T-helper 2 cell treated with Interferon-gamma antibody and Interleukin-4, amounts not matched to agents 5 μg/mL and 100 μg/mL, for 36 hours (primary cell): ENCODE measurements around the gene RYR3.

ENCODE experiments used
- DNase-seq: peaks from one replicate; pipeline ENCODE4 v3.0.0; 2021; ENCODE audit warnings: low spot score
- H3K27ac Mint-ChIP-seq: one replicate; pipeline ENCODE4 v1.8.0; 2021; ENCODE audit warnings: mild to moderate bottlenecking, mixed read lengths
- H3K27me3 Mint-ChIP-seq: one replicate; pipeline ENCODE4 v1.8.0; 2021; ENCODE audit warnings: low read depth, mixed read lengths
- H3K36me3 Mint-ChIP-seq: one replicate; pipeline ENCODE4 v1.8.0; 2021; ENCODE audit warnings: low read depth, mixed read lengths
- H3K4me1 Mint-ChIP-seq: one replicate; pipeline ENCODE4 v1.8.0; 2021; ENCODE audit warnings: low read depth, mixed read lengths
- H3K4me3 Mint-ChIP-seq: one replicate; pipeline ENCODE4 v1.8.0; 2022; ENCODE audit warnings: mild to moderate bottlenecking, moderate library complexity, mixed read lengths
- H3K9me3 Mint-ChIP-seq: one replicate; pipeline ENCODE4 v1.8.0; 2021; ENCODE audit warnings: mixed read lengths

The RYR3 gene

DNA sequence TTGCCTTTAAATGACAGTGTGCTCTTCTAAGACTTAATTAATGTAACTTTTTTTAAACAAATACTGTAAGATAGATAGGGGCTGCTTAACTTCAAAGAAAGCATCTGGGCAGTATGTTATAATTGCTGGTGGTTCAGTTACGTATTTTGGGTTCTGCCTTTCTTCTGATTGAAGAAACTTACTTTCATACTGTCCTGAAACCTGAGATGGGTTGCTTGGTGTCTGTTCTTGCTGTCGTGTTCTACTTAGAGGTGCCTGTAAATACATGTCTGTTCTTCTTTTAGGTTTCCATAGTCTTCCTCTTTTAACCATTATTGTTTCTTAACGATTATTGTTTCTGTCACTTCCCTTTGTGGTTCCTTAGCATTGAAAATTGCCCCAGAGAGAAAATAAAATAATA is 359.8 kb downstream of the RYR3 start:
- Mint-ChIP-seq H3K27ac (no peak overlapping the region), H3K27me3 (peaks cover 7% of the 10 kb centered on the region), H3K4me1 (no peaks in the 10 kb centered on the region), H3K9me3 (no peaks in the 10 kb centered on the region), H3K36me3 (no peaks in the 10 kb centered on the region), H3K4me3 (no peak overlapping the region)
- DNase-seq, result no peak

DNA sequence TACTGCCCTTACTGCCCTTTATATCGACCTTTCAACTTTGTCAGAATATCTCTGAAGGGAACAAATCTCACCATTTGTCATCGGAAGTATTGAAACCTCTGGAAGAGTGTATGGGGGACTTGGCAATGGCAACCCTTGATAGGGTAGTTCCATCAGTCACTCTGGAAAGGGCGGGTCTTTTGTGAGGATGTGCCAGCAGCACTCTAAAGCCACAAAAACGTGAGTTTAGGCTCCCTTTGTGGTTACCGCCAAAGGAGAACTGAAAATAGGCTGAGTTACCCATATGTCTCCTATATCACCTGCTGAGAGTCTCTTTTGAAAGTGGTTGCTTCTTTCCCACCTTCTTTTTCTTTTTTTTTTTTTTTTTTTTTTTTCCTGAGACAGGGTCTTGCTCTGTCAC is 360.7 kb downstream of the RYR3 start:
- H3K4me3 Mint-ChIP-seq, result no peak overlapping the region
- no peaks in the 10 kb centered on the region for H3K36me3 Mint-ChIP-seq
- DNase-seq, result no peak
- no peak overlapping the region for H3K27ac Mint-ChIP-seq
- H3K9me3 Mint-ChIP-seq, result no peaks in the 10 kb centered on the region
- peaks cover 7% of the 10 kb centered on the region for H3K27me3 Mint-ChIP-seq
- H3K4me1 Mint-ChIP-seq, result no peaks in the 10 kb centered on the region

DNA sequence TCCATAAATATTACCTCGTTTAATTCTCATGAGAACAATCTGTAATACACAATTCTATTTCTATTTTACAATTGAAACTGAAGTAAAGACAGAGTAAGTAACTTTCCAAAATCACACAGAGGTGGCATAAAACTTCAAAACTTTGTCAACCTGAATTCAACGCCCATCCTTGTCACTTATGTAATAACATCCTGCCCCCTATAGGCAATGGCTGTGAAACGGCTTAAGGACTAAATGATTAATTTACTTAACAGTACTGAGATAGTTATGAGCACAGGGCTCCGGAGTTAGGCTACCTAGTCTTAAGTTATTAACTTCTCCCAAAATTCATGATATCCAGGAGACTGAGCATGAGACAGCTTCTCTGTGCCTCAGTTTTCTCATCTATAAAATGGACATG is 364.5 kb downstream of the RYR3 start:
- H3K27ac Mint-ChIP-seq, result no peak overlapping the region
- no peaks in the 10 kb centered on the region for H3K36me3 Mint-ChIP-seq
- H3K4me1 Mint-ChIP-seq, result no peaks in the 10 kb centered on the region
- H3K4me3 Mint-ChIP-seq, result no peak overlapping the region
- DNase-seq, result no peak
- H3K9me3 Mint-ChIP-seq, result no peaks in the 10 kb centered on the region
- peaks cover 5% of the 10 kb centered on the region for H3K27me3 Mint-ChIP-seq

DNA sequence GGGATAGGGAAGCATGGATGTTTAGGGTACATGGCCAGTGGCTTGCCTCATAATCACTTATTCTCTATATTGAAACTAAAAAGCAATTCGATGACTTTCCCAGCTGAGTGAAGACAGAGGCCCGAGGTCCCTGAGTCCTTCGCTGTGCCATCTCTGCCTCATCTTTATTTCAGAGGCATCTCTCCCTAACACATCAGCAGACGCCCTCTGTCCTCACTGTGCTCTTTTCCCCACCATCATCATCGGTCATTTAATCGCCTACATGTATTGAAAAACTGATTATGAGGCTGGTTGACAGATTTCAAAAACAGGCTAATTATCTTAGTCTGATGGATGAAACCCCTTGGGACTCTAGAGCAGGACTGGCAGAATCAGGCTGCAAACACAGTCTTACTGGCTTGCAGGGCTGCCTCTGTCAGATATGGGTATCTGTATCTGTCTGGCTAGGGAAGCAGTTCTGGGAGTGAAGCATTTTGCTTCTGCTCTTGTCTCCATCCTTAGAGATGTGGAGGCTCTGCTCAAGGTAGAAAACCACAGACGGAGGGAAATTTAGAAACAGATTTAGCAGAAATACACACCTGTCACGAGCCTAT is 366.6 kb downstream of the RYR3 start:
- Mint-ChIP-seq H3K27me3 (no peaks in the 10 kb centered on the region), H3K9me3 (no peaks in the 10 kb centered on the region), H3K4me3 (no peak overlapping the region), H3K36me3 (no peaks in the 10 kb centered on the region), H3K4me1 (no peaks in the 10 kb centered on the region), H3K27ac (no peak overlapping the region)
- no peak for DNase-seq

DNA sequence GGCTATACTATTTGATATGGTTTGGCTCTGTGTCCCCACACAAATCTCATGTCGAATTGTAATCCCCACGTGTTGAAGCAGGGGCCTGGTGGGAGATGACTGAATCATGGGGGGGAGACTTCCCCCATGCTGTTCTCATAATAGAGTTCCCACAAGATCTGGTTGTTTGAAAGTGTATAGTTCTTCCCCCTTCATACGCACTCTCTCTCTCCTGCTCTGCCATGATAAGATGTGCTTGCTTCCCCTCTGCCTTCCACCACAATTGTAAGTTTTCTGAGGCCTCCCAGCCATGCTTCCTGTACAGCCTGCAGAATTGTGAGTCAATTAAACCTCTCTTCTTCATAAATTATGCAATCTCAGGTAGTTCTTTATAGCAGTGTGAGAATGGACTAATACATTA is 367.4 kb downstream of the RYR3 start:
- Mint-ChIP-seq H3K36me3 (no peaks in the 10 kb centered on the region), H3K4me3 (no peak overlapping the region), H3K27me3 (no peaks in the 10 kb centered on the region)

DNA sequence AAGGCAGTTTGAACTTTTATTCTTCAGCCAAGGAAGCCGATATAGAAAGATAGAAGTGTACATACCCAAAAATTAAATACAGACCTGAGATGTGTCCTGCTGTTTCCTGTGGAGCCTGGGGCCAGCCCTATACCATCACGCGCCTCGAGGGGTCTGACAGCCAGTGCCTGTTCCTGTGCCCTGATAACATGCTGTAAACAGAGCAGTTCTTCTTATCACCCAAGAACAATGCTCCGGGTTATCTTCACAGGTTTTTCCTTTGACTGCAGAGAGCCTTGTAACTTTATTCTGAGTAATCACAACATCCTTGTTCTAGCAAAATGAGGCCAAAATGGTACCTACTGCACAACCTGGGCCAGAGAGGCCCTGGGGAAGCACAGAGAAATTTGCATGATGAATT is 367.8 kb downstream of the RYR3 start:
- Mint-ChIP-seq H3K27ac (no peak overlapping the region), H3K9me3 (no peaks in the 10 kb centered on the region), H3K4me1 (no peaks in the 10 kb centered on the region), H3K36me3 (no peaks in the 10 kb centered on the region), H3K27me3 (no peaks in the 10 kb centered on the region), H3K4me3 (no peak overlapping the region)
- DNase-seq, result no peak

More for the DNA sequence above, 367.4 kb downstream of the RYR3 start:
- Mint-ChIP-seq H3K4me1 (no peaks in the 10 kb centered on the region), H3K27ac (no peak overlapping the region), H3K9me3 (no peaks in the 10 kb centered on the region)
- no peak for DNase-seq

DNA sequence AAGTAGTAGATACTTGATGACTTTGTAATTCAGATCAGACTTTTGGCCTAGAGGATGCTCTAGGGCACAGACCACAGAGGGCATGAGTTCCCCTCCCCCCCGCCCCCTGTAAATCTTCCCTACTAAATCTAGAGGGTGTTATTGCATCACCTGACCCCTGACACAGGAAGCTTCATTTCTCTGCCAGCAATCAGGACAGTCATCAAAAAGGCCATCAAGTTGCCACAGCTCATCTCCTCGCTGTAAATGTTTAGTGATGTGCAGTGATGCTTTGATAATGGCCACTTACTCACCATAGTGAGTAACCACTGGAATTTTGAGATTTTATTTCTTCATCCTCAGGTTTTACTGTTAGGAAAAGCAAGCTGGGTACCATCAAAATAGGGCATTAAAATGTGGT is 368.3 kb downstream of the RYR3 start:
- Mint-ChIP-seq H3K36me3 (no peaks in the 10 kb centered on the region), H3K4me1 (no peaks in the 10 kb centered on the region), H3K9me3 (no peaks in the 10 kb centered on the region), H3K27ac (no peak overlapping the region), H3K4me3 (no peak overlapping the region), H3K27me3 (no peaks in the 10 kb centered on the region)
- no peak for DNase-seq

DNA sequence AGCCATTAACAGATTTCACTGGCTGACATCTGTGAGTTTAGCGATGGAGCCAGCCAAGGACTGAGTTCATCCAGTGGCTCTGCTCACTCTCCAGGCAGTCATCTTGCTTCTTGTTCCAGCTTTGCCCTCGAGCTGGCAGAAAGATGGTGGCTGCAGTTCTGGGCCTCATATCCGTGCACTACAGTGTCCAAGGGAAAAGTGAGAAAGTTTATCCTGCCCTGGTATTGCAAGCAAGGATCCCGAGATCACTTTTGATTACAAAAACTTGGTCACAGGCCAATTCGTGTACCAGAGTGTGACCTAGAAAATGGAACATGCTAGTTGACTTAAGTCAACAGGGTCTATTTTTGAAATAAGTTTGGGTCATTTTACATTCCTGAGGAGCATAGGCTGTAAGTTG is 369.6 kb downstream of the RYR3 start:
- no peaks in the 10 kb centered on the region for H3K36me3 Mint-ChIP-seq
- DNase-seq, result no peak
- H3K27me3 Mint-ChIP-seq, result no peaks in the 10 kb centered on the region
- no peak overlapping the region for H3K27ac Mint-ChIP-seq
- H3K9me3 Mint-ChIP-seq, result no peaks in the 10 kb centered on the region
- H3K4me1 Mint-ChIP-seq, result no peaks in the 10 kb centered on the region
- no peak overlapping the region for H3K4me3 Mint-ChIP-seq

DNA sequence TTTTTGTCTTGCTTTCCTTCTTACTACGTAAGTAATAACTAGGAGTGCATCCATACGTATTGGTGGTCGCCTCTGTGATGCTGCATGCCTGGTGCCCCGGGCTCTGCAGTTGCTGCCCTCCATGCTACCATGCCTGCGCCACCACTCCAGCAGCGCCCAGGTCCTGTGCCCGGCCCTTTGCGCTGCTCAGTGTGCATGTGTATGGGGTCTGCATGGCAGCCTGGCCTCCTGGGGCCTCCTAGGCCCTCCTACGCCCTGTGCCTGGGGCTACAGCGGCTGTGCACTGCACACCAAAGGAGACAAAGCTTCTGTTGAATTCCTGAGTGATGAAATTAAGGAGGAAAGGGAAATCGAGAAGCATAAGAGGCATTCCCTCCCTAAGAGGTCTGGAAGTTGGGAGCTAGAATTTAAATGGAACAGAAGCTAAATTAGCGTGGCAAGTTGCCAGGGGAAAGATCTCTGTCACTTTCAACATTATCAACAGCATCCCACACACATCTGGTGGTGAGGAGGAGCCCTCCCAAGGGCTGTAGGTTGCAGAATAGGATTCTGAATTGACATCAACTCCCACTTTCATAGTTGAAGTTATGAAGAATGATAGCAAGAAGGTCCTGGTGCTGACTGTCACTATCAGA is 382.5 kb downstream of the RYR3 start:
- Mint-ChIP-seq H3K9me3 (no peaks in the 10 kb centered on the region), H3K36me3 (no peaks in the 10 kb centered on the region), H3K27me3 (peaks cover 3% of the 10 kb centered on the region), H3K4me1 (no peaks in the 10 kb centered on the region), H3K4me3 (no peak overlapping the region), H3K27ac (no peak overlapping the region)
- DNase-seq, result no peak

DNA sequence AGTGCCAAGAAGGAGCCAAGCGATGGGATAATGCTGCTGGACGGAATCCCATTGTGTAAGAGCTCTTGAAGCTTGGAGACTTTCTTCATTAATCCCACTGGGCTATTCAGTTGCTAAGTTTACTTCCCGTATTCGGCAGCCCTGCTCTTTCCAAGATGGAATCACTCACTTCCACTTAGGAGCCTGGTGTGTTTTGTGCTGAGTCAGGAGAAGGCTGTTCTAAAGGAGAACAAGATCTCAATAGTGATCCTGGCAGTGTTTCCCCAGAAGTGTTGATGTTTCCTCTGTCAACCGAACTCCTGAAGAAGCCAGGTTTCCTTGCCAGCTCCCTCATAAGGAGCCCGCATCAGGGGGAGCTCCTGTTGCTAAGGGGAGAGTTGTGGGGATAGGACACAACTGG is 387.4 kb downstream of the RYR3 start:
- H3K27ac Mint-ChIP-seq, result no peak overlapping the region
- DNase-seq, result no peak
- no peak overlapping the region for H3K4me3 Mint-ChIP-seq
- no peaks in the 10 kb centered on the region for H3K36me3 Mint-ChIP-seq
- H3K9me3 Mint-ChIP-seq, result no peaks in the 10 kb centered on the region
- peaks cover 3% of the 10 kb centered on the region for H3K27me3 Mint-ChIP-seq
- no peaks in the 10 kb centered on the region for H3K4me1 Mint-ChIP-seq

DNA sequence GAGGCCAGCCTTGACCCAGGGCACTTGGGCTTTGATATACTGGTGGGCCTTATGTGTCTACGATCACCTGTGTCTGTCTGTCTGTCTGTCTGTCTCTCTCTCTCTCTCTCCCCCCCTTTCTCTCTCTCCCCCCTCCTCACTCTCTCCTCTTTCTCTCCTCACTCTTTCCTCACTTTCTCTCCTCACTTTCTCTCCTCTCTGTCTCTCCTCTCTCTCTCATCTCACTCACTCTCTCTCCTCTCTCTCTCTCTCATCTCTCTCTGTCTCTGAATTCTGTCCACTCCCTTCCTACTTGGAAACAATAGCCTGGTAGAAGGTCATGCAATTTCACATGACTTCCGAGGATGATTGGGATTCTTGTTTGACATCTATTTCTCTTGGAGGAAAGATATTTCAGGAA is 388.4 kb downstream of the RYR3 start:
- H3K4me1 Mint-ChIP-seq, result no peaks in the 10 kb centered on the region
- no peaks in the 10 kb centered on the region for H3K27me3 Mint-ChIP-seq
- no peak for DNase-seq
- H3K9me3 Mint-ChIP-seq, result no peaks in the 10 kb centered on the region
- no peak overlapping the region for H3K27ac Mint-ChIP-seq
- H3K4me3 Mint-ChIP-seq, result no peak overlapping the region
- no peaks in the 10 kb centered on the region for H3K36me3 Mint-ChIP-seq

DNA sequence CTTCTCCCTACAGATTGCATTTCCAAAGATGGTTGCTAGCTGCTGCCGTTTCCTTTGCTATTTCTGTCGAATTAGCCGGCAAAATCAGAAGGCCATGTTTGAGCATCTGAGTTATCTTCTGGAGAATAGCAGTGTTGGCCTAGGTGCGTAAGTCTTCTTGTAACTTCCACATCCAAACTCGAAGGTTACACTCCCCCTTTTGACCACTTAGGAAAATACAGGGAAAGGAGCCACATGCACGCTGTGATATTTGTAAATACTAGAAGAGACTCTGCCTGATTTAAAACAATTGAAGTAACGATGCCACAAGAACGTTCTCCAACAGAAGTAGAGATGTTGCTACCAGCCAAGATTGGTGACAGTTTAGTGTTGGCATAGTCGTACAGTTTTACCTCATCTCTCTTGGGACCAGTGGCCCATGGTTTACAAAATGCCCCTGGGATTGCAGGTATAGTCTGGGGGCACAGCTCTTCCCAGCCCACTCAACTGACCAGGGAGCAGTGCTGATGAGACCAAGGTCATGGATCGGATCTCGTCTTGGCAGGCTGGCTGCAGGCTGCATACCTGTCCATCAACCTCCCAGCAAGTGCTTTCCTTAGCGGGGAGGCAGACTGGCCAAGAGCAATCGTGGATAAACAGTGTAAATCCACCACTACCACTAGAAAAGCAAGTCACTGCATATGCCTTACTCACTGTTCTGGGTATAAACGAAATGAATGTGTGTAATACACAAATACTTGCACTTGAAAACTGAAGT is 389.1 kb downstream of the RYR3 start:
- Mint-ChIP-seq H3K36me3 (no peaks in the 10 kb centered on the region), H3K4me1 (no peaks in the 10 kb centered on the region), H3K9me3 (no peaks in the 10 kb centered on the region), H3K27ac (no peak overlapping the region), H3K4me3 (no peak overlapping the region), H3K27me3 (no peaks in the 10 kb centered on the region)
- DNase-seq, result no peak

DNA sequence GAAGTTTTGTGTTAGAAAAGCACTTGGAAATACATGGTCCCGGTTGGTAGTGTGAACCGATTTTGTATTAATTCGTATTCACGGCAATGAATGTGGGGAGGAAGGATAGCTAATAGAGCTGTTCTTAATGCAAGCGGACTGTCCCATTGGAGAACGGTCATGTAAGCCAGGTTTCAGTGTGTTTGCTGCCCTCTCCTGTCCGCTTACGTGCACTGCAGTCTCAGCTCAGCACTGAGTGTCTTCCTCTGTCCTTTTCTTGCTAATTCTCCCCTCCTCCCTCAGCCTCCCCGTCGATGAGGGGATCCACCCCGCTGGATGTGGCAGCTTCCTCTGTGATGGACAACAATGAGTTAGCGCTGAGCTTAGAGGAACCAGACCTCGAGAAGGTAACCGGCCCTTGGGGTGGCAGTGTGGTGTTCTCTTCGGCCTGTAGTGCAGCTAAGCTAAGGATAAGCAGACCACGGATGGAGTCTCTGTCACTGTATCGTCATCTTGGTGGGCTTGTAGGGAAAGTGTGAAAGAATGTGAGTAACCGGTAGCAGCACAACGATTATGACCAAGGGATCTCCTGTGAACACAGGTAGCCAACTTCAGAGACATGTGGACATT is 390.0 kb downstream of the RYR3 start:
- no peak overlapping the region for H3K27ac Mint-ChIP-seq
- no peaks in the 10 kb centered on the region for H3K9me3 Mint-ChIP-seq
- no peaks in the 10 kb centered on the region for H3K27me3 Mint-ChIP-seq
- no peak overlapping the region for H3K4me3 Mint-ChIP-seq
- DNase-seq, result peak; percentile 9
- H3K36me3 Mint-ChIP-seq, result no peaks in the 10 kb centered on the region
- no peaks in the 10 kb centered on the region for H3K4me1 Mint-ChIP-seq

DNA sequence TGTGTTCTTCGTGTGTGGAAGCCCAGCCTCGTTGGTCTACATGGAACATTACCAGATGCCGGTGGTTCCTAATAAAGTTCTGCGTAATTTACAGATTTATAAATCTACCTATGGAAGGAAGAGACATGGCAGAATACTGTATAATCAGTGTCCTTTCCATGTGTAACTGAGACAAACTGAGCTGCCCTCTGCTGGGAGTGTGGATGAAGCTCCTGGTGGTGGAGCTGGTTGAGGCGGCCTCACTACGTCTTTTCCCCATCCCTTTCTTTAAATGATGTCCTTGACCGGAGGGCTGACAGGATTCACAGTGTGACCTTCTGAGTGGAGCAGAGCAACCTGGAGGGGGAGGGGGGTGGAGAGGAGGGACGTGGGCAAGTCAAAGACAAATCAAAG is 390.5 kb downstream of the RYR3 start:
- Mint-ChIP-seq H3K27me3 (no peaks in the 10 kb centered on the region), H3K36me3 (no peaks in the 10 kb centered on the region), H3K27ac (no peak overlapping the region), H3K4me3 (no peak overlapping the region), H3K9me3 (no peaks in the 10 kb centered on the region), H3K4me1 (no peaks in the 10 kb centered on the region)
- DNase-seq, result no peak
